ENCODE measurements around the gene FZD10. TPM values are rescaled to one million over a fixed set of nuclear protein-coding genes. Genes with fewer than 3 reads are reported as not detected.

FZD10 gene
- total RNA-seq, 1 donor from 2014 or later, result 0.21 TPM

DNA sequence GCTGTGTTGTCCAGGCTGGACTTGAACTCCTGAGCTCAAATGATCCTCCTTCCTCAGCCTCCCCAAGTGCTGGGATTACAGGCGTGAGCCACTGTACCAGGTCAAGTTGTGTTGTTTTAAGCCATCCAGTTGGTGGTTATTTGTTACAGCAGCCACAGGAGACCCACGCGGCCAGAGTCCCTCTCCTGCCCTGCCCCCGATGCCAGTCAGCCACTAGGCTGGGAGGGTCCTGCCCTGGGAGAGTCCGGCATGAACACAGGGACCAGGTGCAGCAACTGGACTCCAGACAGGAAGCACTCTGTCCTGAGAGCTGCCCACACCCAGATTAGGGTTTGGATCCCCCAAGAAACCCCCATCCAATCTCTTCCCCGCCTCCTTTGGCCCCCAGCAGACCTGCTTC, 44.1 kb upstream of the FZD10 start:
- DNase-seq (ENCODE audit: low spot score in 2 of 2), result no peak
- TF ChIP-seq, protein P1, sequence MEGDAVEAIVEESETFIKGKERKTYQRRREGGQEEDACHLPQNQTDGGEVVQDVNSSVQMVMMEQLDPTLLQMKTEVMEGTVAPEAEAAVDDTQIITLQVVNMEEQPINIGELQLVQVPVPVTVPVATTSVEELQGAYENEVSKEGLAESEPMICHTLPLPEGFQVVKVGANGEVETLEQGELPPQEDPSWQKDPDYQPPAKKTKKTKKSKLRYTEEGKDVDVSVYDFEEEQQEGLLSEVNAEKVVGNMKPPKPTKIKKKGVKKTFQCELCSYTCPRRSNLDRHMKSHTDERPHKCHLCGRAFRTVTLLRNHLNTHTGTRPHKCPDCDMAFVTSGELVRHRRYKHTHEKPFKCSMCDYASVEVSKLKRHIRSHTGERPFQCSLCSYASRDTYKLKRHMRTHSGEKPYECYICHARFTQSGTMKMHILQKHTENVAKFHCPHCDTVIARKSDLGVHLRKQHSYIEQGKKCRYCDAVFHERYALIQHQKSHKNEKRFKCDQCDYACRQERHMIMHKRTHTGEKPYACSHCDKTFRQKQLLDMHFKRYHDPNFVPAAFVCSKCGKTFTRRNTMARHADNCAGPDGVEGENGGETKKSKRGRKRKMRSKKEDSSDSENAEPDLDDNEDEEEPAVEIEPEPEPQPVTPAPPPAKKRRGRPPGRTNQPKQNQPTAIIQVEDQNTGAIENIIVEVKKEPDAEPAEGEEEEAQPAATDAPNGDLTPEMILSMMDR (IDR thresholded peaks at IDR 0.05), result no peak
- Histone ChIP-seq H3K36me3 (no peaks in the 10 kb centered on the region), H3K27ac (no peak overlapping the region), H3K27me3 (no peaks in the 10 kb centered on the region), H3K4me1 (no peaks in the 10 kb centered on the region), H3K9me3 (no peaks in the 10 kb centered on the region), H3K4me3 (no peak overlapping the region)
- intact Hi-C loops (cut with DNase I), result no loop called here

DNA sequence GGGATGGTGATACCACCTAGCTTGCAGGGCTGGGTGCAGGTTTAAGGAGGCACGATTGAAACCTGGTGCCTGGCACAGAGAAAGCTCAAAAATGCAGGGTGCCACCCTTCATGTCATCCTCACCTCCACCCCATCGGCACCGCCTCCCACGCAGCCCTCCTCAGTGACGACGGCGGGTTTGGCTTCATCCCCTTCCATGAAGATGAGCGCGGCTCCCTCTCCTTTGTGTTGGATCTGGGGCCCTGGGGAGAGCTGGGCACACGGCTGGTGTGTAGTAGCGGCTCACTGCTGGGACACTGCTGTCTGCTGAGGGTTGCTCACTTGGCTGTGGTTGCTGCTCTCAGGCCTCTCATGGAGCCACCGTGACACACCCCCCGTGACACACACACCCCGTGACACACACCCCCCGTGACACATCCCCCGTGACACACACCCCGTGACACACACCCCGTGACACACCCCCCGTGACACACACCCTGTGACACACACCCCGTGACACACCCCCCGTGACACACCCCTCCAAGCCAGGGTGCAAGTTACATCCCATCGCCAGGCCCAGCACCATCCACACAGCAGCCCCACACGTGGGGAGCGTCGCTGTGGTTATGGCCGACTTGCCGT, 42.9 kb upstream of the FZD10 start:
- Histone ChIP-seq H3K27ac (no peak overlapping the region), H3K4me3 (no peak overlapping the region), H3K36me3 (no peaks in the 10 kb centered on the region), H3K4me1 (no peaks in the 10 kb centered on the region), H3K27me3 (no peaks in the 10 kb centered on the region), H3K9me3 (no peaks in the 10 kb centered on the region)
- intact Hi-C loops (cut with DNase I), result no loop called here
- DNase-seq (ENCODE audit: low spot score in 2 of 2), result no peak
- TF ChIP-seq, protein P1 (IDR thresholded peaks at IDR 0.05), result no peak

DNA sequence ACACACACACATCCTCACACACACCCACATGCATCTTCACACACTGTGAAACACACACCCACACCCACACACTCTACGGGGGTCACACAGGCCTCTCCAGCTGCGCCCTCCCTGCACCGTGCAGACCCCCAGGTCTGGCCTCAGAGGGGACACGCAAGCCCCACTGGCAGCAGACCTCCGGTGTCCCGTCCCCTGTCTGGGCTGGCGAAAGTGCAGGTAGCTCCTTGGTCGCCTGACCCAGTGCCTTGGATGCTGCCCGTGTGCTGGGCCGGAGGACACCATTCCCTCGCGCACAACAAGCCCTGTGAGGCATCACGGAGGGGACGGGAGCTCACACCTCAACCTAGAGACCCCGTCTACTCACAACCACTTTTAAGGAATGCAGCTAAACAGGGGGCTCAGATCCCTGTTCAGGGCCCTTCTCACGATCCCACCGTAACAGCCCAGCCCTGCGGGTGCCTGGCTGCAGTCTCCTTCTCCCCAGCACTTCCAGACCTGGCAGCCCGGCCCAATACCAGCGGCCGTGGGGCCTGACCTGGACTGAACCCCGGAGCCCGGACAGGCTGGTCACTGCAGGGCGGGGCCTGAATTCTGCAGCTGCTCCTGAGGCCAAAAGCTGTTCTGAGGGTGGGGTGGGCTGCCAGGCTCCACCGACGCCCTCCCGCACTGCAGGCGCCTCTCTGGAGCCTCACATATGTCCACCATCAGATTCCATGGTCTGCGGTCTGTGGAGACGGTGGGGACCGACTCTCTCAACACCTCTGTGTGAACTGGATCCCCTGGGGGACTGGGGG, 42.1 kb upstream of the FZD10 start:
- H3K27ac ChIP-seq, result no peak overlapping the region
- TF ChIP-seq, protein P1 (IDR thresholded peaks at IDR 0.05), result no peak
- intact Hi-C loops (cut with DNase I), result no loop called here
- no peak overlapping the region for H3K4me3 ChIP-seq
- DNase-seq (ENCODE audit: low spot score in 2 of 2), result no peak
- H3K4me1 ChIP-seq, result no peaks in the 10 kb centered on the region
- no peaks in the 10 kb centered on the region for H3K36me3 ChIP-seq
- H3K9me3 ChIP-seq, result no peaks in the 10 kb centered on the region
- no peaks in the 10 kb centered on the region for H3K27me3 ChIP-seq

DNA sequence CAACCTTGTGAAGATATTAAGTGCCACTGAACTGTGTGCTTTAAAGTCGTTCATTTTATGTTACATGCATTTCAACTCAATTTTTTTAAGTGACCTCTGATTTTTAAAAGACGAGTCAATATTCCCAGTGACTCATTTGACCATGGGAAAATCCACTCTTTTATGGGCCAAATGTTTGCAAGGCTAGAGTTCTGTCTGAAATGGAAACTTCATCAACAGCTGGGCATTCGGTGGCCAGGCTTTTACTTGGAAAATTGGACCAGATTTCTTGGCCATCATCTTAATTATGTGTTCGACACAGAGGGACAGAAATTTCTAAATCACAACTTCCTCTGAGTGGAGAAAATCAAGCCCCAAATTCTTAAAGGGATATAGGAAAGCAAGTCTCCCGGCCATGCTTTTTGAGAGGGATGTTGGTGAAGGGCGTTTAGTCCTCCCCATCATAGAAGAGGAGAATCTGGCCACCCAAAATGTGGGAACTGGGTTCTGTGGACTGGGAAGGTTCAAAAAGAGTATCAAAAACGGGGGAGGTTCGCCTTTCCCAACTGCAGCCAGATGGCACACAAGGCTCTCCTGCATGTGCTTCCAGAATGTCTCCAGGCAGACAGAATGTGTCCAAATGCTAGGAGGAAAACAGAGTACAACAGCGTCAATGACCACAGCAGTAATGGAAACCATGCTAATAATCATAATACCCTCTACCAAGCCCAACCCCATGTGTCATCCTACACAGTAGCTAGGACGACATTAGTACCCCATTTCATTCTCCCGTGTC, 40.9 kb upstream of the FZD10 start:
- Histone ChIP-seq H3K27me3 (no peaks in the 10 kb centered on the region), H3K4me1 (no peaks in the 10 kb centered on the region), H3K36me3 (no peaks in the 10 kb centered on the region), H3K27ac (no peak overlapping the region), H3K4me3 (no peak overlapping the region), H3K9me3 (no peaks in the 10 kb centered on the region)
- intact Hi-C loops (cut with DNase I), result no loop called here
- DNase-seq (ENCODE audit: low spot score in 2 of 2), result no peak
- TF ChIP-seq, protein P1 (IDR thresholded peaks at IDR 0.05), result no peak

DNA sequence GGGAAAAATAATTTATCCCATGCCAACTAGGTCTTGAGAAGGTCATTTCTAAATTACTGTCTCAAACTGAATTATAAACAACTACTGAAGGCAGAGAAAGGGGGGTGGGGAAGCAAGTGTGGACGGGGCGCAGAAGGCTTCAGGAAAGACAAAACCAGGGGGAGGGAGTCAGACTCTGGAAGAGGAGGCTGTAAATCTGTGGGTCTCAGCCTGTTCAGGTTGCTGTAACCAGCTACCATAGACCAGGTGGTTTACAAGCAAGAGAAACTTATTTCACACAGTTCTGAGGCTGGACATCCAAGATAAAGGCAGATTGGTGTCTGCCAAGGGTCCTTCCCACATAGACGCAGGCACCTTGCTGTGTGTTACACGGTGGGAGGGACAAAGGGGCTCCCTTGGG, 39.9 kb upstream of the FZD10 start:
- no peaks in the 10 kb centered on the region for H3K36me3 ChIP-seq
- no peak overlapping the region for H3K4me3 ChIP-seq
- H3K9me3 ChIP-seq, result no peaks in the 10 kb centered on the region
- intact Hi-C loops (cut with DNase I), result no loop called here
- TF ChIP-seq, protein P1 (IDR thresholded peaks at IDR 0.05), result no peak
- DNase-seq (ENCODE audit: low spot score in 2 of 2), result no peak
- H3K4me1 ChIP-seq, result no peaks in the 10 kb centered on the region
- no peaks in the 10 kb centered on the region for H3K27me3 ChIP-seq
- H3K27ac ChIP-seq, result no peak overlapping the region
